Smooth muscle cell of trachea (primary cell): Measurements from ENCODE around the gene SOX6. TPM values are rescaled to one million over a fixed set of nuclear protein-coding genes. Genes with fewer than 3 reads are reported as not detected.

Source experiments
- total RNA-seq: library from RNA; depleted of rRNA; stranded (reverse); fragments of >200 nt; gene quantifications from 2 replicates; pipeline ENCODE4 v1.2.1, GENCODE V29; 2014

Gene SOX6
- 0.87 and 1.8 TPM in 2 replicates for total RNA-seq

GRCh38 chr11:16356057-16356760 lies at the start of gene SOX6:
SOX6 (minus strand) TSS chr11:16356546; CDS start chr11:16341248, 15,298 bp downstream.

